ENCODE data around the gene SLC15A3.

The SLC15A3 gene

DNA sequence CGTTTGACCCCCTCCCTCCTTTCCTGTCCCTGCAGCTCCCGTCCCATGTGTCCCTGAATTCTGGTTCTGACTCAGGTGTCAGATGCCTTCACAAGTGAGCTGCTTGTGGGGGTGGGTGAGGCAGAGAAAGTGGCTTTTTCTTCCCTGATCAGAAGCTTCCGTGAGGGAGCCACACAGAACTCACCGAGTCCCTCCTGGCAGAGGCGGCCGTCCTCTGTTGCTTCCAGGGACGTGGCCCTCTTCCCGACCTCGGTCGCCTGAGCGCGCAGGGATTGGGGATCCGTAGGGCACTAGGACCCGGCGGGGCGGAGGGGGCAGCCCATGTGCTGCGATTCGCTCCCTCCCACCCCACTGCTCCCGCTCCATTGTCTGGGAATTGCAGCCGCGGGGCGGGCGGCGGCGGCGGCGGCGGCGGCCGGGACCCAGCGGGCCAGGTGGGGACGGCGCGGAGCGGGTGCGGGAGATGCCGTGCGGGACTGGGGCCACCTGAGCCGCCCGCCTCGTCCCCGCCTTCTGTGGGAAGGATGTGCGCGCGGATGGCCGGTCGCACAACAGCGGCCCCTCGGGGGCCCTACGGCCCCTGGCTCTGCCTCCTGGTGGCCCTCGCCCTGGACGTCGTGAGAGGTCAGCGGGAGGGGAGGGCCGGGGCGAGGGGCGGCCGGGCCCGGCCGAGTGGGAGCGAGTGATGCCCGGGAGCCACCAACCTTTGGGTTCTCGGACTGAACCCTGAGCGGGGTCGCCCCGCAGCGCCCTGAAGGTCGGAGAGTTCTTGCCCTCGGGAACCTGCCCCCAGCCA, 27.7 kb downstream of the SLC15A3 start, which contains the start of gene TMEM132A (continued):
- no peak for TF ChIP-seq ZNF433 (tag by site-specific recombination; IDR thresholded peaks at IDR 0.05; ENCODE audit: low read depth)
- TF ChIP-seq, protein P1, sequence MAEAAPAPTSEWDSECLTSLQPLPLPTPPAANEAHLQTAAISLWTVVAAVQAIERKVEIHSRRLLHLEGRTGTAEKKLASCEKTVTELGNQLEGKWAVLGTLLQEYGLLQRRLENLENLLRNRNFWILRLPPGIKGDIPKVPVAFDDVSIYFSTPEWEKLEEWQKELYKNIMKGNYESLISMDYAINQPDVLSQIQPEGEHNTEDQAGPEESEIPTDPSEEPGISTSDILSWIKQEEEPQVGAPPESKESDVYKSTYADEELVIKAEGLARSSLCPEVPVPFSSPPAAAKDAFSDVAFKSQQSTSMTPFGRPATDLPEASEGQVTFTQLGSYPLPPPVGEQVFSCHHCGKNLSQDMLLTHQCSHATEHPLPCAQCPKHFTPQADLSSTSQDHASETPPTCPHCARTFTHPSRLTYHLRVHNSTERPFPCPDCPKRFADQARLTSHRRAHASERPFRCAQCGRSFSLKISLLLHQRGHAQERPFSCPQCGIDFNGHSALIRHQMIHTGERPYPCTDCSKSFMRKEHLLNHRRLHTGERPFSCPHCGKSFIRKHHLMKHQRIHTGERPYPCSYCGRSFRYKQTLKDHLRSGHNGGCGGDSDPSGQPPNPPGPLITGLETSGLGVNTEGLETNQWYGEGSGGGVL (tag by site-specific recombination; IDR thresholded peaks at IDR 0.05): peak; percentile 89
- TF ChIP-seq OVOL3 (tag by site-specific recombination; IDR thresholded peaks at IDR 0.05): no peak
- TF ChIP-seq, protein P2, sequence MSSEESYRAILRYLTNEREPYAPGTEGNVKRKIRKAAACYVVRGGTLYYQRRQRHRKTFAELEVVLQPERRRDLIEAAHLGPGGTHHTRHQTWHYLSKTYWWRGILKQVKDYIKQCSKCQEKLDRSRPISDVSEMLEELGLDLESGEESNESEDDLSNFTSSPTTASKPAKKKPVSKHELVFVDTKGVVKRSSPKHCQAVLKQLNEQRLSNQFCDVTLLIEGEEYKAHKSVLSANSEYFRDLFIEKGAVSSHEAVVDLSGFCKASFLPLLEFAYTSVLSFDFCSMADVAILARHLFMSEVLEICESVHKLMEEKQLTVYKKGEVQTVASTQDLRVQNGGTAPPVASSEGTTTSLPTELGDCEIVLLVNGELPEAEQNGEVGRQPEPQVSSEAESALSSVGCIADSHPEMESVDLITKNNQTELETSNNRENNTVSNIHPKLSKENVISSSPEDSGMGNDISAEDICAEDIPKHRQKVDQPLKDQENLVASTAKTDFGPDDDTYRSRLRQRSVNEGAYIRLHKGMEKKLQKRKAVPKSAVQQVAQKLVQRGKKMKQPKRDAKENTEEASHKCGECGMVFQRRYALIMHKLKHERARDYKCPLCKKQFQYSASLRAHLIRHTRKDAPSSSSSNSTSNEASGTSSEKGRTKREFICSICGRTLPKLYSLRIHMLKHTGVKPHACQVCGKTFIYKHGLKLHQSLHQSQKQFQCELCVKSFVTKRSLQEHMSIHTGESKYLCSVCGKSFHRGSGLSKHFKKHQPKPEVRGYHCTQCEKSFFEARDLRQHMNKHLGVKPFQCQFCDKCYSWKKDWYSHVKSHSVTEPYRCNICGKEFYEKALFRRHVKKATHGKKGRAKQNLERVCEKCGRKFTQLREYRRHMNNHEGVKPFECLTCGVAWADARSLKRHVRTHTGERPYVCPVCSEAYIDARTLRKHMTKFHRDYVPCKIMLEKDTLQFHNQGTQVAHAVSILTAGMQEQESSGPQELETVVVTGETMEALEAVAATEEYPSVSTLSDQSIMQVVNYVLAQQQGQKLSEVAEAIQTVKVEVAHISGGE (tag by site-specific recombination; conservative IDR thresholded peaks at IDR 0.05; ENCODE audit: low read depth): no peak
- no peak for TF ChIP-seq ZNF132 (tag by site-specific recombination; IDR thresholded peaks at IDR 0.05; ENCODE audit: borderline replicate concordance)
- TF ChIP-seq ZFP3 (tag by site-specific recombination; IDR thresholded peaks at IDR 0.05; ENCODE audit: low read depth): no peak
- TF ChIP-seq ZNF521 (tag by site-specific recombination; IDR thresholded peaks at IDR 0.05): no peak
- TF ChIP-seq YY1 (tag by site-specific recombination; IDR thresholded peaks at IDR 0.05): peak; percentile 47; the same call in 1 of the 2 replicates
- no peak for TF ChIP-seq ZNF560 (tag by site-specific recombination; IDR thresholded peaks at IDR 0.05; ENCODE audit: borderline replicate concordance)
- TF ChIP-seq ZBTB17 (tag by site-specific recombination; IDR thresholded peaks at IDR 0.05): peak; percentile 76
- TF ChIP-seq, protein P3, sequence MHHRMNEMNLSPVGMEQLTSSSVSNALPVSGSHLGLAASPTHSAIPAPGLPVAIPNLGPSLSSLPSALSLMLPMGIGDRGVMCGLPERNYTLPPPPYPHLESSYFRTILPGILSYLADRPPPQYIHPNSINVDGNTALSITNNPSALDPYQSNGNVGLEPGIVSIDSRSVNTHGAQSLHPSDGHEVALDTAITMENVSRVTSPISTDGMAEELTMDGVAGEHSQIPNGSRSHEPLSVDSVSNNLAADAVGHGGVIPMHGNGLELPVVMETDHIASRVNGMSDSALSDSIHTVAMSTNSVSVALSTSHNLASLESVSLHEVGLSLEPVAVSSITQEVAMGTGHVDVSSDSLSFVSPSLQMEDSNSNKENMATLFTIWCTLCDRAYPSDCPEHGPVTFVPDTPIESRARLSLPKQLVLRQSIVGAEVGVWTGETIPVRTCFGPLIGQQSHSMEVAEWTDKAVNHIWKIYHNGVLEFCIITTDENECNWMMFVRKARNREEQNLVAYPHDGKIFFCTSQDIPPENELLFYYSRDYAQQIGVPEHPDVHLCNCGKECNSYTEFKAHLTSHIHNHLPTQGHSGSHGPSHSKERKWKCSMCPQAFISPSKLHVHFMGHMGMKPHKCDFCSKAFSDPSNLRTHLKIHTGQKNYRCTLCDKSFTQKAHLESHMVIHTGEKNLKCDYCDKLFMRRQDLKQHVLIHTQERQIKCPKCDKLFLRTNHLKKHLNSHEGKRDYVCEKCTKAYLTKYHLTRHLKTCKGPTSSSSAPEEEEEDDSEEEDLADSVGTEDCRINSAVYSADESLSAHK (tag by site-specific recombination; IDR thresholded peaks at IDR 0.05): no peak
- peak; percentile 35; the same call in 1 of the 2 replicates for TF ChIP-seq ZSCAN30 (tag by site-specific recombination; IDR thresholded peaks at IDR 0.05)
- TF ChIP-seq, protein P4, sequence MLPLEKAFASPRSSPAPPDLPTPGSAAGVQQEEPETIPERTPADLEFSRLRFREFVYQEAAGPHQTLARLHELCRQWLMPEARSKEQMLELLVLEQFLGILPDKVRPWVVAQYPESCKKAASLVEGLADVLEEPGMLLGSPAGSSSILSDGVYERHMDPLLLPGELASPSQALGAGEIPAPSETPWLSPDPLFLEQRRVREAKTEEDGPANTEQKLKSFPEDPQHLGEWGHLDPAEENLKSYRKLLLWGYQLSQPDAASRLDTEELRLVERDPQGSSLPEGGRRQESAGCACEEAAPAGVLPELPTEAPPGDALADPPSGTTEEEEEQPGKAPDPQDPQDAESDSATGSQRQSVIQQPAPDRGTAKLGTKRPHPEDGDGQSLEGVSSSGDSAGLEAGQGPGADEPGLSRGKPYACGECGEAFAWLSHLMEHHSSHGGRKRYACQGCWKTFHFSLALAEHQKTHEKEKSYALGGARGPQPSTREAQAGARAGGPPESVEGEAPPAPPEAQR (tag by site-specific recombination; IDR thresholded peaks at IDR 0.05): no peak
- no peak for TF ChIP-seq ZNF37A (tag by site-specific recombination; IDR thresholded peaks at IDR 0.05)
- TF ChIP-seq, protein P5, sequence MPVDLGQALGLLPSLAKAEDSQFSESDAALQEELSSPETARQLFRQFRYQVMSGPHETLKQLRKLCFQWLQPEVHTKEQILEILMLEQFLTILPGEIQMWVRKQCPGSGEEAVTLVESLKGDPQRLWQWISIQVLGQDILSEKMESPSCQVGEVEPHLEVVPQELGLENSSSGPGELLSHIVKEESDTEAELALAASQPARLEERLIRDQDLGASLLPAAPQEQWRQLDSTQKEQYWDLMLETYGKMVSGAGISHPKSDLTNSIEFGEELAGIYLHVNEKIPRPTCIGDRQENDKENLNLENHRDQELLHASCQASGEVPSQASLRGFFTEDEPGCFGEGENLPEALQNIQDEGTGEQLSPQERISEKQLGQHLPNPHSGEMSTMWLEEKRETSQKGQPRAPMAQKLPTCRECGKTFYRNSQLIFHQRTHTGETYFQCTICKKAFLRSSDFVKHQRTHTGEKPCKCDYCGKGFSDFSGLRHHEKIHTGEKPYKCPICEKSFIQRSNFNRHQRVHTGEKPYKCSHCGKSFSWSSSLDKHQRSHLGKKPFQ (tag by site-specific recombination; IDR thresholded peaks at IDR 0.05): no peak
- no peak for TF ChIP-seq ZNF707 (tag by site-specific recombination; IDR thresholded peaks at IDR 0.05)
- peak; percentile 53; the same call in 1 of the 2 replicates for TF ChIP-seq ZFP37 (tag by site-specific recombination; IDR thresholded peaks at IDR 0.05)
- no peak for TF ChIP-seq ZNF548 (tag by site-specific recombination; IDR thresholded peaks at IDR 0.05)
- TF ChIP-seq ZFP69B (tag by site-specific recombination; IDR thresholded peaks at IDR 0.05): no peak
- TF ChIP-seq, protein P6, sequence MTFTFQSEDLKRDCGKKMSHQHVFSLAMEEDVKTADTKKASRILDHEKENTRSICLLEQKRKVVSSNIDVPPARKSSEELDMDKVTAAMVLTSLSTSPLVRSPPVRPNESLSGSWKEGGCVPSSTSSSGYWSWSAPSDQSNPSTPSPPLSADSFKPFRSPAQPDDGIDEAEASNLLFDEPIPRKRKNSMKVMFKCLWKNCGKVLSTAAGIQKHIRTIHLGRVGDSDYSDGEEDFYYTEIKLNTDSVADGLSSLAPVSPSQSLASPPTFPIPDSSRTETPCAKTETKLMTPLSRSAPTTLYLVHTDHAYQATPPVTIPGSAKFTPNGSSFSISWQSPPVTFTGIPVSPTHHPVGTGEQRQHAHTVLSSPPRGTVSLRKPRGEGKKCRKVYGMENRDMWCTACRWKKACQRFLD (tag by site-specific recombination; IDR thresholded peaks at IDR 0.05): no peak
- no peak for TF ChIP-seq ZFP41 (tag by site-specific recombination; IDR thresholded peaks at IDR 0.05; ENCODE audit: borderline replicate concordance)
- TF ChIP-seq, protein P7, sequence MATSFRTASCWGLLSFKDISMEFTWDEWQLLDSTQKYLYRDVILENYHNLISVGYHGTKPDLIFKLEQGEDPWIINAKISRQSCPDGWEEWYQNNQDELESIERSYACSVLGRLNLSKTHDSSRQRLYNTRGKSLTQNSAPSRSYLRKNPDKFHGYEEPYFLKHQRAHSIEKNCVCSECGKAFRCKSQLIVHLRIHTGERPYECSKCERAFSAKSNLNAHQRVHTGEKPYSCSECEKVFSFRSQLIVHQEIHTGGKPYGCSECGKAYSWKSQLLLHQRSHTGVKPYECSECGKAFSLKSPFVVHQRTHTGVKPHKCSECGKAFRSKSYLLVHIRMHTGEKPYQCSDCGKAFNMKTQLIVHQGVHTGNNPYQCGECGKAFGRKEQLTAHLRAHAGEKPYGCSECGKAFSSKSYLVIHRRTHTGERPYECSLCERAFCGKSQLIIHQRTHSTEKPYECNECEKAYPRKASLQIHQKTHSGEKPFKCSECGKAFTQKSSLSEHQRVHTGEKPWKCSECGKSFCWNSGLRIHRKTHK (tag by site-specific recombination; IDR thresholded peaks at IDR 0.05): no peak

All from HEK293 (cell line).